K562 (cell line): ENCODE results near the gene GNG3.

Experiments used
- CTCF ChIP-seq, 3 experiments: IDR thresholded peaks in 2 of 3; conservative IDR thresholded peaks in 1 of 3; 2 replicates each; pipeline ENCODE4 v1.5.1; 2011 to 2012; ENCODE audit warnings: low read length in 3 of 3, mild to moderate bottlenecking in 3 of 3, control low read depth in 2 of 3, improper control_type of control experiment in 1 of 3, inconsistent platforms in 1 of 3, low read depth in 1 of 3, mixed read lengths in 1 of 3, moderate library complexity in 1 of 3; ENCODE audit not compliant: insufficient read depth in 2 of 3
- SIN3B ChIP-seq: fragments of 450-650 bp; IDR thresholded peaks from 2 replicates; pipeline ENCODE4 v1.6.1; 2017; ENCODE audit warnings: low read depth, mild to moderate bottlenecking, moderate library complexity
- SMAD2 ChIP-seq: fragments of 150-350 bp; IDR thresholded peaks from 2 replicates; pipeline ENCODE4 v1.6.1; 2014; ENCODE audit warnings: low read depth, mild to moderate bottlenecking, low read length

- TF ChIP-seq CTCF (IDR thresholded peaks at IDR 0.05 in 2 of 3, conservative IDR thresholded peaks at IDR 0.05 in 1 of 3; ENCODE audit: insufficient read depth in 2 of 3, low read depth in 1 of 3, low read length in 3 of 3) = no peak
- no peak for TF ChIP-seq SIN3B
- no peak for TF ChIP-seq SMAD2
Observed at GRCh38 chr11:62755086-62755615, 47.7 kb downstream of the GNG3 start.
